Smooth muscle cell (in vitro differentiated cells): ENCODE data around the gene C11orf68. TPM values are rescaled to one million over a fixed set of nuclear protein-coding genes. Genes with fewer than 3 reads are reported as not detected.

Source experiments
- DNase-seq: peaks from one replicate; lab custom pipeline; 2025; ENCODE audit not compliant: unreplicated experiment; lab: John Stamatoyannopoulos, UW
- H2AFZ ChIP-seq: fragments of 200-600 bp; sonication (generic); 2 replicates; pipeline ENCODE4 v1.6.0; 2016; ENCODE audit warnings: antibody characterized with exemption, low read depth, mild to moderate bottlenecking
- H3F3A ChIP-seq: fragments of 200-600 bp; sonication (generic); 2 replicates; pipeline ENCODE4 v1.6.0; 2017; ENCODE audit warnings: antibody characterized with exemption, low read depth
- H3K27ac ChIP-seq: fragments of 200-600 bp; sonication (generic); 2 replicates; pipeline ENCODE4 v1.5.1; 2016; ENCODE audit warnings: low read depth, mild to moderate bottlenecking
- H3K27me3 ChIP-seq: fragments of 200-600 bp; sonication (generic); 2 replicates; pipeline ENCODE4 v1.6.1; 2016; ENCODE audit warnings: low read depth, mild to moderate bottlenecking
- H3K36me3 ChIP-seq: fragments of 200-600 bp; sonication (generic); 2 replicates; pipeline ENCODE4 v1.5.1; 2016; ENCODE audit warnings: low read depth
- H3K4me1 ChIP-seq: fragments of 200-600 bp; sonication (generic); 2 replicates; pipeline ENCODE4 v1.5.1; 2016; ENCODE audit warnings: low read depth
- H3K4me2 ChIP-seq: fragments of 200-600 bp; sonication (generic); 2 replicates; pipeline ENCODE4 v1.6.0; 2016; ENCODE audit warnings: mild to moderate bottlenecking
- H3K4me3 ChIP-seq: fragments of 200-600 bp; sonication (generic); 2 replicates; pipeline ENCODE4 v1.5.1; 2016; ENCODE audit warnings: mild to moderate bottlenecking
- H3K79me2 ChIP-seq: fragments of 200-600 bp; sonication (generic); 2 replicates; pipeline ENCODE4 v1.6.0; 2016; ENCODE audit warnings: low read depth, mild to moderate bottlenecking
- H3K9ac ChIP-seq: fragments of 200-600 bp; sonication (generic); 2 replicates; pipeline ENCODE4 v1.6.0; 2016; ENCODE audit warnings: low read depth
- H3K9me3 ChIP-seq: fragments of 200-600 bp; sonication (generic); replicated peaks from 2 replicates; pipeline ENCODE4 v1.5.1; 2016; ENCODE audit warnings: low read depth
- H4K20me1 ChIP-seq: fragments of 200-600 bp; sonication (generic); 2 replicates; pipeline ENCODE4 v1.6.0; 2016; ENCODE audit warnings: low read depth
- CTCF ChIP-seq: fragments of 200-600 bp; sonication (generic); IDR thresholded peaks from 2 replicates; pipeline ENCODE4 v1.5.1; 2017; ENCODE audit warnings: borderline replicate concordance, mild to moderate bottlenecking, antibody characterized with exemption; ENCODE audit not compliant: insufficient read depth, poor library complexity, severe bottlenecking
- WGBS: methylation state at CpG from one replicate; pipeline ENCODE4 v1.1.7; 2016; ENCODE audit warnings: low lambda C conversion rate; 5-methylcytosine and 5-hydroxymethylcytosine counted together
- polyA plus RNA-seq: library from polyadenylated mRNA; unstranded; fragments of >200 nt; fragmentation: Nextera tagmentation; extraction: Ambion mirVana; gene quantifications from 2 replicates; pipeline ENCODE4 v1.2.1, GENCODE V29; 2016
- total RNA-seq: library from RNA; depleted of rRNA; stranded (reverse); fragments of >200 nt; gene quantifications from 2 replicates; pipeline ENCODE4 v1.2.3, GENCODE V29; 2014

Gene C11orf68
- total and polyA plus RNA-seq, 2 experiments from 2014 or later = 41.2 to 99.5 TPM

DNA sequence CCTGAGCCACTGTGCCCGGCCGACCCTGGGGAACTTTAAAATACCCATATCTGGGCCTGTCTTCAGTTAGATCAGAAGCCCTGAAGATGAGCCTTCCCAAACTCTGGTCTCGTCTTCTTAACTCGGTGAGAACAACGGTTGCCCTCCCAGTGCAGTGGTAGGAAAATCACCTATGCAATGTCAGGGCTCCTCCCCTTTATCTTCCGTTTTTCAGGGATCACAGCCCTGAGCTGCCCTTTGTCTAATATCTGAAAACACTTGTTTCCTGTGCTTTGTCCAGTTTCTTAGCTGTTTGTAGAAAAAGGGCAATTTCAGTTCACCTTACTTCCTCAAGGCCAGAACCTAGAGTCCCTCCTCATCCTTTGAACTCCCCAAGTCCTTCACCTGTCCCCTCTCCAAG, 9.8 kb upstream of the C11orf68 start:
- H3K36me3 ChIP-seq = no peaks in the 10 kb centered on the region
- H3K79me2 ChIP-seq = no peaks in the 10 kb centered on the region
- H3K9me3 ChIP-seq = no peaks in the 10 kb centered on the region
- DNase-seq = no peak
- H3K4me1 ChIP-seq = no peaks in the 10 kb centered on the region
- H3K4me3 ChIP-seq = no peak overlapping the region
- no peak for TF ChIP-seq CTCF
- no peaks in the 10 kb centered on the region for H3F3A ChIP-seq
- no peak overlapping the region for H3K9ac ChIP-seq
- 91% methylated on average over 6 of the region's 6 CpGs for WGBS
- H3K4me2 ChIP-seq = no peak overlapping the region
- no peaks in the 10 kb centered on the region for H3K27me3 ChIP-seq
- no peaks in the 10 kb centered on the region for H4K20me1 ChIP-seq
- H3K27ac ChIP-seq = no peak overlapping the region
- no peak overlapping the region for H2AFZ ChIP-seq

DNA sequence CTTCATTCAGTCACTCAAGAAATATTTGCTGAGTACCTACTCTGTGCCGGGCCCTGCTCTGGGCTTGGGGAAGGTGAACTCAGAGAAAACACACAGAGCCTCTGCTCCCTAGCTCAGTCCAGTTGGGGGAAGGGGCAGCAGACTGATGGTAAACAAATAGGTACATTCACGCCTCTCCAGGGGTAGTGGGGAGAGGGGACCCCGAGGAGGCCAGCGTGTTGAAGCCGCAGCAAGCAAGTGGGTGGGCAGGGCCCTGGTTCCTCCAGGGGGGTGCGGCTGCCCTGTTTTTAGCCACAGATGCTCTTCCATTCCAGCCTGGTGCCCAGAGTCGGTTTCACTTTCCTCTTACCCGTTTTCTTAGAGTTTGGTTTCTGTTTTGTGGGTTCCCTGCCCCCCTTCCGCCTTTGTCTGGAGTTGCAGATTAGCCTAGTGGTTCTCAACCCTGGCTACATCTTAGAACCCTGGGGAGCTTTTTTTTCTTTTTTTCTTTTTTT, 9.1 kb upstream of the C11orf68 start:
- H3K4me2 ChIP-seq = no peak overlapping the region
- no peaks in the 10 kb centered on the region for H3K79me2 ChIP-seq
- H3K27me3 ChIP-seq = no peaks in the 10 kb centered on the region
- no peak for DNase-seq
- no peak overlapping the region for H3K9ac ChIP-seq
- no peak overlapping the region for H3K4me3 ChIP-seq
- H3K27ac ChIP-seq = no peak overlapping the region
- H2AFZ ChIP-seq = no peak overlapping the region
- no peaks in the 10 kb centered on the region for H3K36me3 ChIP-seq
- no peaks in the 10 kb centered on the region for H3F3A ChIP-seq
- WGBS = 88% methylated on average over 9 of the region's 9 CpGs
- no peaks in the 10 kb centered on the region for H3K9me3 ChIP-seq
- no peaks in the 10 kb centered on the region for H4K20me1 ChIP-seq
- H3K4me1 ChIP-seq = no peaks in the 10 kb centered on the region
- TF ChIP-seq CTCF = no peak

DNA sequence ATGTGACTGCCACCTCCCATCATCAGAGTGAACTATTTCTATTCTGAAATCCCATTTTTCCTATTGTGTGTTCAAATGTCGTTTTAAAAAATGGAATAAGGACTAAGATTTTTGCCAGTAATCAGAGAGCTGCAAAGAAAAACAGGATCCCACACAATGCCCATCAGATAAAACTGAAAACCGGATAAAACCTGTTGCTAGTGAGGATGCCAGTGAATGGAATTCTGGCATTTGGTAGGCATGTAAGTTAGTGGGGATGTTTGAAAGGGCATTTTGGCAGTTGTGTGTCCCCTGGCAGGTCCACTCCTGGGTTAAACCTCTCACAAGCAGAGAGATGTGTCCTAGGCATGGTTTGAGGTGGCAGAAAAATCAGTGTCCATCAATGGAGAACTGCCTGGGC, 6.5 kb upstream of the C11orf68 start:
- H3K4me1 ChIP-seq = peaks cover under 1% of the 10 kb centered on the region
- H3K27ac ChIP-seq = no peak overlapping the region
- H2AFZ ChIP-seq = no peak overlapping the region
- no peak for TF ChIP-seq CTCF
- no peaks in the 10 kb centered on the region for H3F3A ChIP-seq
- peaks cover 1% of the 10 kb centered on the region for H4K20me1 ChIP-seq
- WGBS = 96% methylated on average over 2 of the region's 2 CpGs
- no peak overlapping the region for H3K4me2 ChIP-seq
- no peaks in the 10 kb centered on the region for H3K27me3 ChIP-seq
- no peak for DNase-seq
- H3K36me3 ChIP-seq = no peaks in the 10 kb centered on the region
- no peak overlapping the region for H3K4me3 ChIP-seq
- H3K79me2 ChIP-seq = peaks cover 1% of the 10 kb centered on the region
- no peaks in the 10 kb centered on the region for H3K9me3 ChIP-seq
- H3K9ac ChIP-seq = no peak overlapping the region

DNA sequence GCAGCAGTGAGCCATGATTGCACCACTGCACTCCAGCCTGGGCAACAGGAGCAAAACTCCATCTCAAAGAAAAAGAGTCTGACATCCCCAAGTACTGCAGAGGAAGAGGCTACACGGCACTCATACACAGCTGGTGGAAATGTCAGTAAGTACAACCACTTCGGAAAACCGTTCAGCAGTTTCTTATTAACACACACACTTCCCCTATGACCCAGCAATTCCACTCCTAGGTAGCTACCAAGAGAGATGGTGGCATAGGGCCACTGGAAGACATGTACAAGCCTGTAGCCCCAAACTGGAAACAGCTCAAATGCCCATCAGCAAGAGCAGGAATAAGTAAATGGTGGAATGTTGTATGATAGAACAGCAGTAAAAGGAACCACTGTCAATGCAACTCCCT, 3.7 kb upstream of the C11orf68 start:
- Histone ChIP-seq H4K20me1 (peaks cover 6% of the 10 kb centered on the region), H3K4me2 (no peak overlapping the region), H3K36me3 (no peaks in the 10 kb centered on the region), H3K79me2 (peaks cover 24% of the 10 kb centered on the region), H3K4me3 (no peak overlapping the region), H3K4me1 (peaks cover 14% of the 10 kb centered on the region), H2AFZ (no peak overlapping the region), H3K9ac (no peak overlapping the region), H3F3A (peaks cover 10% of the 10 kb centered on the region), H3K27me3 (no peaks in the 10 kb centered on the region), H3K27ac (no peak overlapping the region), H3K9me3 (no peaks in the 10 kb centered on the region)
- no peak for DNase-seq
- no peak for TF ChIP-seq CTCF
- WGBS = 97% methylated on average over 3 of the region's 3 CpGs
